CD4-positive, alpha-beta T cell treated with Interferon alpha-2 for 1 hour (primary cell): ENCODE data around the gene FNDC3B.
A peak's percentile ranks its signal among the peaks of the same experiment; 100 is the strongest.

Experiments
- DNase-seq, 2 donors: peaks; one replicate each; pipeline ENCODE4 v3.0.0-alpha.2; 2020 to 2022

The FNDC3B gene

DNA sequence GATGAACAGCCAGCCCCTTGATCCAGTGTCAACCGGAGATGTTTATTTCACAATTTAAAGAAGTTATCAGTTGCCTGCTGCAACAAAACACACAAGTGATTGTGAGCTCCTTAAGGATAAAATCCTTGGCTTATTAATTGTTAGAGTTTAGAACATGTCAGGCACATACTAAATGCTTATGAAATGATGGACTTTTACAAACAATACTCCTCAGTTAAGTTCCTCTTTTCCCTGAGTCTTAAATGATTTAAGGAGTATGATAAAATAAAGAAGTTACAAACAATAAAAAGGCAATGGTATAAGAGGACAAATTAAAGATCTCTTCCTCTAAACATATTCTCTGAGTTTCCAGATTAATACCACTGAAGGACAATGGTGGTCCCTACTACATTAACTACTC lies 403.2 kb downstream of the FNDC3B start:
- DNase-seq: no peak

GRCh38 chr3:172444821-172445220 lies 405.4 kb downstream of the FNDC3B start:
- no peak for DNase-seq

DNA sequence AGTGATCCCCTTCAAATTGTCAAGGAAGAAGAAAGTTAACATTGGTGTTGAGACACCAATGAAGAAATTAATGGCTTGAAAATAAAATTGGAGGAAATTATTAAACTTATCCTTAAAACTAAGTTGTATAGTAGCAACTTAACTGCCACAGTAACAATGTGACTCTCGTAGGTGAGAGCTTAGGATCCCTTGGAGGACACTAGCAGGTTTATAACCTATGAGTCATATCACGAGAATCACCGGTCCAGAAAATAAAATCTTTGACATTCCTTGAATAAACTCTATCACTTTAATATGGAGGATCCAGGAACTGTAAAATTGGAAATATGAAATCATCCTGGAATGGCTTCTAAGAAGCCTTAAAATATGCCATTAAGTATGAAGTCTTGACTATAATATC lies 406.8 kb downstream of the FNDC3B start:
- no peak for DNase-seq

DNA sequence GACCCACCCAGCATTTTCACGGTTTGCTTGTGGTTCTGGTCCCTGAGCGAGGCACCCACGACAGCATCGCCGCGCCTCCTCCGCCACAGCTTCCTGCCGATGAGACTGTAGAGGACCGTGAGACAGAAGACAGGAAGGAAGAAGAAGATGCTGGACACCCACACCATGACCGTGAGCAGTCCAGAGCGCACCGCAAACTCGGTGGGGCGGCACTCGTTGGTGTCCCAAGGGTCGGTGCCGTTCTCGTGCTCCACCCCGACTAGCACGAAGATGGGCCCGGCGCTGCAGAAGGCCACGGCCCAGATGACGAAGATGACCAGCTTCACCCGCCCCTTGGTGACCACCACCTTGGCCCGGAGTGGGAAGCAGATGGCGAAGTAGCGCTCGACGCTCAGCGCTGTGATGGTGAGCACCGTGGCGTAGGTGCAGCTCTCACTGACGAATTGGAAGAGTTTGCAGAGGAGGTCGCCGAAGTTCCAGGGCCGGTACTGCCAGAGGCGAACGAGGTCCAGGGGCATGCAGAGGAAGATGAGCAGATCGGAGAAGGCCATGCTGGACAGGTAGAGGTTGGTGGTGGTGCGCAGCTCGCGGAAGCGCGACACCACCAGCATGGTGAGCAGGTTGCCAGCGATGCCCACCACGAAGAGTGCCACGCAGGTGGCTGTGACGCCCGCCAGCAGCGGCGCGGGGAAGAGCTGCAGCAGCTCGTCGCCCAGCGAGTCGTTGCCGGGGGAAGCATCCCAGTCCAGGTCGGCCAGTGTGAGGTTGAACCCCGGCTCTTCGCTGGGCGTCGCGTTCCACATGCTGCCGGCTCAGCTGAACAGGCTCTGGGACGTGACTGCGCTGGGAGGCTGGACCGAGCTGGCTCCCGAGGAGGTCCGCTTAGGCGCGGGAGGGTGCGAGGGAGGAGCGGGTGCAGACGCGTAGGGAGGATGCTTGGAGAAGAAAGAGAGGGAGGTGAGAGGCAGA lies 408.5 kb downstream of the FNDC3B start, which contains the start of gene GHSR:
GHSR (minus strand) TSS at position 846 of the 969 bp plus-strand sequence; CDS start at position 803, 43 bp downstream.
- DNase-seq: peak in 1 of 2 donors; percentile 27

GRCh38 chr3:172448661-172449465 lies 409.5 kb downstream of the FNDC3B start:
- no peak for DNase-seq

- DNase-seq: peak in 1 of 2 donors; percentile 13
Measured at GRCh38 chr3:172449466-172450149, 410.2 kb downstream of the FNDC3B start.
